H1 (cell line): ENCODE data around the gene PDE8B. TPM values are rescaled to one million over a fixed set of nuclear protein-coding genes. Genes with fewer than 3 reads are reported as not detected.

Experiments
- CTCF ChIA-PET: fragments of 300-600 bp; sonication (Branson Sonifier 250); formaldehyde crosslinking; loops from one replicate; lab custom pipeline; 2021; ENCODE audit not compliant: partially characterized antibody; lab: Charles Lee
- POLR2A ChIA-PET: fragments of 300-600 bp; sonication (Branson Sonifier 250); formaldehyde crosslinking; loops from one replicate; lab custom pipeline; 2021; ENCODE audit warnings: inconsistent platforms; ENCODE audit not compliant: partially characterized antibody; lab: Charles Lee
- DNase-seq, 2 experiments: peaks; one replicate each; pipeline versions ENCODE4 v3.0.0 to v3.0.0-alpha.2; 2010 to 2022; ENCODE audit warnings: low spot score in 2 of 2, low read depth in 1 of 2, mixed read lengths in 1 of 2
- FAIRE-seq: peaks from 2 replicates; lab custom pipeline; 2011; peaks lifted over from hg19 to GRCh38; lab: Jason Lieb, UNC
- H2AFZ ChIP-seq: 2 replicates; pipeline ENCODE4 v1.8.1; 2012; ENCODE audit warnings: low read length, inconsistent platforms
- H2AK5ac ChIP-seq: 2 replicates; pipeline ENCODE4 v1.6.1; 2013; ENCODE audit warnings: low read depth, low read length
- H2BK120ac ChIP-seq: replicated peaks from 2 replicates; pipeline ENCODE3; 2013; ENCODE audit warnings: low read depth, low read length, inconsistent platforms
- H2BK12ac ChIP-seq: 2 replicates; pipeline ENCODE4 v1.6.1; 2013; ENCODE audit warnings: low read depth, low read length
- H2BK15ac ChIP-seq: 2 replicates; pipeline ENCODE4 v1.6.1; 2013; ENCODE audit warnings: low read length
- H2BK20ac ChIP-seq: 2 replicates; pipeline ENCODE4 v1.6.1; 2013; ENCODE audit warnings: low read length
- H2BK5ac ChIP-seq: 2 replicates; pipeline ENCODE4 v1.6.1; 2013; ENCODE audit warnings: low read depth, low read length
- H3K14ac ChIP-seq: 2 replicates; pipeline ENCODE4 v1.6.1; 2013; ENCODE audit warnings: inconsistent platforms; ENCODE audit not compliant: insufficient read length
- H3K18ac ChIP-seq: 2 replicates; pipeline ENCODE4 v1.6.1; 2013; ENCODE audit warnings: low read length; ENCODE audit errors: extremely low read depth
- H3K23ac ChIP-seq: 2 replicates; pipeline ENCODE4 v1.6.1; 2013; ENCODE audit warnings: inconsistent platforms; ENCODE audit not compliant: insufficient read length
- H3K23me2 ChIP-seq: 2 replicates; pipeline ENCODE4 v1.6.1; 2013; ENCODE audit warnings: low read depth, low read length
- H3K27ac ChIP-seq: 2 replicates; pipeline ENCODE4 v1.6.1; 2011; ENCODE audit warnings: low read depth, low read length, inconsistent platforms
- H3K27me3 ChIP-seq, 4 experiments: replicated peaks in 1 of 4; 1 replicate in 1 of 4; 2 replicates in 3 of 4; pipeline versions ENCODE4 v1.6.1 to v1.8.1; 2011 to 2013; ENCODE audit warnings: low read length in 3 of 4, mild to moderate bottlenecking in 3 of 4, inconsistent platforms in 2 of 4, mixed read lengths in 2 of 4, moderate library complexity in 1 of 4; ENCODE audit not compliant: control insufficient read depth in 3 of 4, insufficient read depth in 3 of 4; ENCODE audit errors: extremely low read depth in 1 of 4
- H3K36me3 ChIP-seq, 4 experiments: 2 replicates each; pipeline versions ENCODE4 v1.6.1 to v1.8.1; 2011 to 2013; ENCODE audit warnings: mild to moderate bottlenecking in 4 of 4, low read length in 3 of 4, moderate library complexity in 2 of 4, control low read depth in 1 of 4, inconsistent platforms in 1 of 4; ENCODE audit not compliant: insufficient read depth in 4 of 4, control insufficient read depth in 2 of 4
- H3K4ac ChIP-seq: replicated peaks from 2 replicates; pipeline ENCODE3; 2013; ENCODE audit warnings: low read length, low read depth, mixed read lengths, inconsistent platforms; ENCODE audit not compliant: insufficient read length
- H3K4me1 ChIP-seq, 4 experiments: replicated peaks in 1 of 4; 1 replicate in 1 of 4; 2 replicates in 3 of 4; pipeline versions ENCODE4 v1.6.1 to v1.8.1; 2011 to 2013; ENCODE audit warnings: low read length in 3 of 4, inconsistent platforms in 2 of 4, mixed read lengths in 1 of 4; ENCODE audit not compliant: insufficient read depth in 4 of 4, control insufficient read depth in 3 of 4
- H3K4me2 ChIP-seq, 2 experiments: 2 replicates each; pipeline versions ENCODE4 v1.6.1 to v1.8.1; 2011 to 2013; ENCODE audit warnings: low read depth in 2 of 2, low read length in 2 of 2, control low read depth in 1 of 2, inconsistent platforms in 1 of 2, mild to moderate bottlenecking in 1 of 2; ENCODE audit not compliant: insufficient read depth in 1 of 2
- H3K4me3 ChIP-seq, 4 experiments: fragments of 200-600, 300-600 bp in 1 of 4; sonication (generic), shearing (Covaris generic), sonication (Bioruptor Twin) in 1 of 4; 2 replicates each; pipeline versions ENCODE4 v1.5.1 to v1.8.1; 2011 to 2016; ENCODE audit warnings: low read length in 4 of 4, low read depth in 3 of 4, control low read depth in 2 of 4, inconsistent platforms in 2 of 4, mild to moderate bottlenecking in 2 of 4, mixed read lengths in 1 of 4, moderate library complexity in 1 of 4; ENCODE audit not compliant: insufficient read depth in 2 of 4; ENCODE audit errors: extremely low read depth in 1 of 4
- H3K56ac ChIP-seq: replicated peaks from 2 replicates; pipeline ENCODE3; 2013; ENCODE audit warnings: low read depth, mild to moderate bottlenecking, mixed read lengths, low read length, inconsistent platforms; ENCODE audit not compliant: insufficient read length
- H3K79me1 ChIP-seq: 2 replicates; pipeline ENCODE4 v1.6.1; 2013; ENCODE audit warnings: low read depth, low read length, control low read depth
- H3K79me2 ChIP-seq, 2 experiments: 2 replicates each; pipeline versions ENCODE4 v1.6.1 to v1.8.1; 2012 to 2013; ENCODE audit warnings: low read length in 2 of 2, mild to moderate bottlenecking in 2 of 2, inconsistent platforms in 1 of 2; ENCODE audit not compliant: insufficient read depth in 2 of 2, control insufficient read depth in 1 of 2
- H3K9ac ChIP-seq, 4 experiments: replicated peaks in 1 of 4; 1 replicate in 1 of 4; 2 replicates in 3 of 4; pipeline versions ENCODE4 v1.6.1 to v1.8.1; 2011 to 2013; ENCODE audit warnings: low read depth in 3 of 4, low read length in 3 of 4, control low read depth in 2 of 4, mild to moderate bottlenecking in 2 of 4, moderate library complexity in 2 of 4, inconsistent platforms in 1 of 4; ENCODE audit errors: extremely low read depth in 1 of 4
- H3K9me3 ChIP-seq, 2 experiments: 2 replicates each; pipeline versions ENCODE4 v1.6.1 to v1.8.1; 2012 to 2013; ENCODE audit warnings: mild to moderate bottlenecking in 2 of 2, moderate library complexity in 2 of 2, control low read depth in 1 of 2, inconsistent platforms in 1 of 2, low read depth in 1 of 2, low read length in 1 of 2, mixed read lengths in 1 of 2; ENCODE audit not compliant: insufficient read depth in 2 of 2
- H4K20me1 ChIP-seq, 2 experiments: replicated peaks in 1 of 2; 2 replicates each; pipeline versions ENCODE3 to v1.8.1; 2011 to 2013; ENCODE audit warnings: inconsistent platforms in 2 of 2, low read length in 2 of 2, mild to moderate bottlenecking in 1 of 2; ENCODE audit not compliant: insufficient read depth in 2 of 2, control insufficient read depth in 1 of 2
- H4K5ac ChIP-seq: 2 replicates; pipeline ENCODE4 v1.6.1; 2013; ENCODE audit warnings: low read length, low read depth, mixed read lengths, inconsistent platforms; ENCODE audit not compliant: insufficient read length
- H4K8ac ChIP-seq: 2 replicates; pipeline ENCODE4 v1.8.0; 2013; ENCODE audit warnings: mild to moderate bottlenecking, moderate library complexity, low read length, inconsistent platforms; ENCODE audit not compliant: insufficient read depth; ENCODE audit errors: extremely low read depth
- H4K91ac ChIP-seq: replicated peaks from 2 replicates; pipeline ENCODE3; 2013; ENCODE audit warnings: low read length, mixed read lengths, inconsistent platforms; ENCODE audit not compliant: insufficient read length
- ATF3 ChIP-seq: IDR thresholded peaks from 2 replicates; pipeline ENCODE4 v1.6.1; 2011; ENCODE audit warnings: low read depth, mild to moderate bottlenecking, low read length; ENCODE audit not compliant: insufficient read depth
- MAFK ChIP-seq: IDR thresholded peaks from 2 replicates; pipeline ENCODE4 v1.6.1; 2012; ENCODE audit warnings: low read depth, mild to moderate bottlenecking, improper control_type of control experiment, low read length
- MAX ChIP-seq: IDR thresholded peaks from 2 replicates; pipeline ENCODE4 v1.6.1; 2012; ENCODE audit warnings: inconsistent platforms
- POU5F1 ChIP-seq: IDR thresholded peaks from 2 replicates; pipeline ENCODE4 v1.6.1; 2011; ENCODE audit warnings: low read depth, mild to moderate bottlenecking, low read length, moderate library complexity
- RFX5 ChIP-seq: IDR thresholded peaks from 2 replicates; pipeline ENCODE4 v1.6.1; 2011; ENCODE audit warnings: low read depth, low read length, improper control_type of control experiment, borderline replicate concordance
- RNF2 ChIP-seq: fragments of 200-900, 300-1000 bp; sonication (generic); IDR thresholded peaks from 2 replicates; pipeline ENCODE4 v1.7.1; 2016; ENCODE audit warnings: borderline replicate concordance, low read depth, mild to moderate bottlenecking, antibody characterized with exemption, low read length; ENCODE audit not compliant: poor library complexity, severe bottlenecking; ENCODE audit errors: missing control alignments
- RXRA ChIP-seq: IDR thresholded peaks from 2 replicates; pipeline ENCODE4 v1.6.1; 2011; ENCODE audit warnings: low read depth, mild to moderate bottlenecking, low read length, moderate library complexity; ENCODE audit not compliant: insufficient read depth
- SAP30 ChIP-seq: fragments of 300-600 bp; sonication (generic); IDR thresholded peaks from 2 replicates; pipeline ENCODE4 v1.7.1; 2012; ENCODE audit warnings: low read length, moderate library complexity, mild to moderate bottlenecking, inconsistent platforms; ENCODE audit not compliant: insufficient read depth, insufficient replicate concordance
- SIN3A ChIP-seq, 2 experiments: IDR thresholded peaks in 1 of 2; conservative IDR thresholded peaks in 1 of 2; 2 replicates each; pipeline ENCODE4 v1.6.1; 2011 to 2012; ENCODE audit warnings: low read length in 2 of 2, improper control_type of control experiment in 1 of 2, low read depth in 1 of 2, mild to moderate bottlenecking in 1 of 2
- SIX5 ChIP-seq: IDR thresholded peaks from 2 replicates; pipeline ENCODE4 v1.6.1; 2011; ENCODE audit warnings: mild to moderate bottlenecking, low read depth, low read length
- TAF1 ChIP-seq: IDR thresholded peaks from 2 replicates; pipeline ENCODE4 v1.6.1; 2011; ENCODE audit warnings: mild to moderate bottlenecking, low read depth, low read length
- USF2 ChIP-seq: IDR thresholded peaks from 2 replicates; pipeline ENCODE4 v1.6.1; 2011; ENCODE audit warnings: low read length, improper control_type of control experiment
- polyA plus RNA-seq, 7 experiments: library from polyadenylated mRNA; depleted of rRNA in 3 of 7; stranded (reverse) in 5 of 7; unstranded in 2 of 7; fragments of >200 nt in 5 of 7; fragments of 200-250 nt in 2 of 7; gene quantifications; 1 replicate in 5 of 7; 2 replicates in 1 of 7; 4 replicates in 1 of 7; pipeline versions ENCODE4 v1.2.1 to v1.2.3, GENCODE V29; 2011 to 2013; ENCODE audit warnings: missing spikeins in 2 of 7, mixed read lengths in 2 of 7
- total RNA-seq: library from RNA; stranded (reverse); fragmentation: NEBNext Ultra II Directional; extraction: Animal tissue kit (Norgen Biotek cat#: 25700); gene quantifications from 2 replicates; pipeline ENCODE4 v1.2.1, GENCODE V29; 2021

The PDE8B gene
- total and polyA plus RNA-seq, 2 of the 8 experiments (the other 6 are each of a cell fraction or from before 2014, with no cell fraction given), result 0.32 to 1.1 TPM

GRCh38 chr5:77427998-77428397, 217.5 kb downstream of the PDE8B start:
- Histone ChIP-seq H4K20me1 (no peaks in the 10 kb centered on the region), H3K79me1 (no peaks in the 10 kb centered on the region), H3K9me3 (no peaks in the 10 kb centered on the region), H3K23ac (no peak overlapping the region), H3K4me1 (no peaks in the 10 kb centered on the region), H4K5ac (no peak overlapping the region), H3K27me3 (no peaks in the 10 kb centered on the region), H2BK120ac (no peak overlapping the region), H3K23me2 (no peaks in the 10 kb centered on the region), H3K4ac (no peak overlapping the region), H3K18ac (no peak overlapping the region), H3K56ac (no peak overlapping the region), H3K9ac (no peak overlapping the region), H3K4me2 (no peak overlapping the region), H2AFZ (no peak overlapping the region), H4K8ac (no peak overlapping the region), H2BK20ac (no peak overlapping the region), H3K79me2 (no peaks in the 10 kb centered on the region), H4K91ac (no peak overlapping the region), H2BK12ac (no peak overlapping the region), H3K27ac (no peak overlapping the region), H2BK5ac (no peak overlapping the region), H3K36me3 (peaks cover 0 to 7% (median 4%) of the 10 kb centered on the region in 4 experiments; a peak in 4 of 8 replicates), H3K4me3 (no peak overlapping the region), H2AK5ac (no peak overlapping the region), H2BK15ac (no peak overlapping the region), H3K14ac (no peak overlapping the region)
- DNase-seq (no peak), FAIRE-seq (no peak)
- ChIA-PET POLR2A (no interaction called here), CTCF (interaction anchor here (1.2 kb wide), 1 partner anchor 18 kb away, joined by 3 read pairs; no protein-coding TSS in a partner anchor)
- TF ChIP-seq MAFK, result no peak
- no peak for TF ChIP-seq RXRA
- TF ChIP-seq SIN3A (conservative IDR thresholded peaks at IDR 0.05 in 1 of 2, IDR thresholded peaks at IDR 0.05 in 1 of 2; ENCODE audit: low read depth in 1 of 2, low read length in 2 of 2), result no peak
- TF ChIP-seq USF2, result no peak
- no peak for TF ChIP-seq TAF1
- TF ChIP-seq ATF3, result no peak
- no peak for TF ChIP-seq SIX5
- no peak for TF ChIP-seq RFX5
- TF ChIP-seq RNF2, result no peak
- TF ChIP-seq MAX, result no peak
- no peak for TF ChIP-seq POU5F1
- no peak for TF ChIP-seq SAP30
